ENCODE results near the gene TRPC4AP. TPM values are rescaled to one million over a fixed set of nuclear protein-coding genes. Genes with fewer than 3 reads are reported as not detected.

Gene TRPC4AP
- total RNA-seq, 2 donors from 2014 or later = 32.4 to 39.2 TPM

- Histone ChIP-seq H3K36me3 (no peaks in the 10 kb centered on the region), H3K9me3 (no peaks in the 10 kb centered on the region), H3K27ac (peak overlapping the region; percentile 94 to 95), H3K4me3 (peak overlapping the region; percentile 67 to 70), H3K27me3 (no peaks in the 10 kb centered on the region), H3K4me1 (peaks cover 0 to 13% of the 10 kb centered on the region in 2 donors)
- peak; percentile 66 for DNase-seq (ENCODE audit: low spot score)
- no peak for TF ChIP-seq CTCF (IDR thresholded peaks at IDR 0.05)
Observed at GRCh38 chr20:34954904-34955230, 137.7 kb downstream of the TRPC4AP start.

GRCh38 chr20:34953960-34954359 is 138.6 kb downstream of the TRPC4AP start:
- Histone ChIP-seq H3K9me3 (no peaks in the 10 kb centered on the region), H3K27me3 (no peaks in the 10 kb centered on the region), H3K27ac (peak overlapping the region; percentile 94 to 95), H3K4me1 (peaks cover 0 to 13% of the 10 kb centered on the region in 2 donors), H3K4me3 (no peak overlapping the region), H3K36me3 (peaks cover 4% of the 10 kb centered on the region)
- TF ChIP-seq CTCF (IDR thresholded peaks at IDR 0.05) = no peak
- no peak for DNase-seq (ENCODE audit: low spot score)

GRCh38 chr20:34952671-34953070 is 139.9 kb downstream of the TRPC4AP start:
- H3K4me3 ChIP-seq = no peak overlapping the region
- peak overlapping the region; percentile 94 to 95 for H3K27ac ChIP-seq
- no peaks in the 10 kb centered on the region for H3K9me3 ChIP-seq
- peaks cover 4% of the 10 kb centered on the region for H3K36me3 ChIP-seq
- no peak for TF ChIP-seq CTCF (IDR thresholded peaks at IDR 0.05)
- H3K4me1 ChIP-seq = peaks cover 0 to 13% of the 10 kb centered on the region in 2 donors
- DNase-seq (ENCODE audit: low spot score) = no peak
- no peaks in the 10 kb centered on the region for H3K27me3 ChIP-seq

MicroRNA genes within 50 kb of the gene (microRNA counts, 767-probe panel; counts per million panel counts)
- microRNA hsa-miR-499a-3p (0 to 2,247 counts per million in 2 donors), microRNA hsa-miR-499a-5p (4,192 to 8,428 counts per million in 2 donors), microRNA hsa-miR-499b-3p (0 to 31.0 counts per million in 2 donors), microRNA hsa-miR-499b-5p (0 to 1,480 counts per million in 2 donors)

Small RNA genes lying within 50 kb of the gene (microRNA-seq; reads per million reads assigned to microRNA genes)
- gene MIR499A (ENCODE audit: borderline number of aligned reads in 2 of 2, borderline replicate concordance in 1 of 2) (0 to 0.71 reads per million in 2 donors), gene MIR499B (ENCODE audit: borderline number of aligned reads in 2 of 2, borderline replicate concordance in 1 of 2) (0 reads per million in 2 donors)

Other genes starting within 250 kb of the TRPC4AP start
- gene GGT7, start 220.0 kb downstream of the TRPC4AP start, total RNA-seq = 10 to 100 TPM in 1 of 2 donors, 1 to 10 TPM in 1; 7.3 to 10.3 TPM
- gene ACSS2, start 216.2 kb downstream of the TRPC4AP start, total RNA-seq = 10 to 100 TPM; 64.6 to 89.4 TPM
- 10 to 100 TPM; 23.0 to 38.3 TPM for gene GSS, start 137.0 kb downstream of the TRPC4AP start, total RNA-seq
- gene MYH7B, start 136.9 kb downstream of the TRPC4AP start, total RNA-seq = 10 to 100 TPM; 24.4 to 34.9 TPM
- 10 to 100 TPM; 13.8 to 16.1 TPM for gene EDEM2, start 54.5 kb upstream of the TRPC4AP start, total RNA-seq
- 10 to 100 TPM; 37.7 to 51.0 TPM for gene PROCR, start 79.3 kb upstream of the TRPC4AP start, total RNA-seq
- gene MMP24, start 133.9 kb upstream of the TRPC4AP start, total RNA-seq = 1 to 10 TPM; 2.2 to 3.8 TPM
- gene MMP24OS, start 185.3 kb upstream of the TRPC4AP start, total RNA-seq = 10 to 100 TPM; 11.9 to 24.2 TPM
- 10 to 100 TPM; 23.0 to 44.3 TPM for gene EIF6, start 192.0 kb upstream of the TRPC4AP start, total RNA-seq
- not detected for gene FAM83C, start 199.6 kb upstream of the TRPC4AP start, total RNA-seq